Umbilical cord (tissue), 2 donors: ENCODE measurements around the gene RAP1A. TPM values are rescaled to one million over a fixed set of nuclear protein-coding genes. Genes with fewer than 3 reads are reported as not detected.

Experiments
- DNase-seq: peaks from one replicate; pipeline ENCODE4 v3.0.0-alpha.2; 2015; ENCODE audit warnings: low spot score
- total RNA-seq: library from RNA; depleted of rRNA; stranded (reverse); fragments of >200 nt; gene quantifications from one replicate; pipeline ENCODE4 v1.2.3, GENCODE V29; 2014; ENCODE audit warnings: low replicate concordance; ENCODE audit not compliant: insufficient read depth

The RAP1A gene
- total RNA-seq, 1 donor from 2014 or later = 69.6 TPM

DNA sequence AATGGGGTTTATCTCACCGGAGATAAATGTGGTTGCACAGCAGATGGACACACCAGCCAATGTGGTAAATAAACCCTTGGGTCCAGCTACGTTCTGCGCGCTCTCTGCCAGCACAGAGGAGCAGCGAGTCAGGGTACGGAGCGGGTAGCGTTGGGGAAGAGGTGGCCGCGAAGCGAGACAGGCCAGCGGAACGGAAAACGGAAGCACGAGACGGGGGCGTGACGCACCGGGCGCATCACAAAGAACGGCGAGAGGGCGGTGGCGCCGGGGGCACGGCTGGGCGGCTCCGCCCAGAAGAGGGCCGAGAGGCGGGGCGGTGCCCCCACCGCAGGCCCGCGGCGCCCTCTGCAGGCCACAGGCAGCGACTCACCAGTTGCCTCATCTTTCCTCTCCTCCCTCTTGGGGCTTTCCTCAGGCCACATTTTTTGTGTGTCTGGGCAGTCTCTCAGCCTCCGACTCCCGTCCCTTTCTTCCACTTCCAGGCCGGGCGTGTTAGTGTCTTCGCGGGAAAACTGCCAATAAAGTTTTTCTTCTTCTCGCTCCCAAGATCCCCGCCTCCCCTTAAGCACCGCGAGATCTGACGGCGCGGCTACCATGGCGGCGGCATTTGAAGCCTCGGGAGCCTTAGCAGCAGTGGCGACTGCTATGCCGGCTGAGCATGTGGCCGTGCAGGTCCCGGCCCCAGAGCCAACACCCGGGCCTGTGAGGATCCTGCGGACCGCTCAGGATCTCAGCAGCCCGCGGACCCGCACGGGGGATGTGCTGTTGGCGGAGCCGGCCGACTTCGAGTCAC lies 135.9 kb downstream of the RAP1A start, which contains the start of gene DDX20:
DDX20 (plus strand) TSS at position 571 of the 793 bp plus-strand sequence; CDS start at position 595, 24 bp downstream.
- peak; percentile 99 for DNase-seq

DNA sequence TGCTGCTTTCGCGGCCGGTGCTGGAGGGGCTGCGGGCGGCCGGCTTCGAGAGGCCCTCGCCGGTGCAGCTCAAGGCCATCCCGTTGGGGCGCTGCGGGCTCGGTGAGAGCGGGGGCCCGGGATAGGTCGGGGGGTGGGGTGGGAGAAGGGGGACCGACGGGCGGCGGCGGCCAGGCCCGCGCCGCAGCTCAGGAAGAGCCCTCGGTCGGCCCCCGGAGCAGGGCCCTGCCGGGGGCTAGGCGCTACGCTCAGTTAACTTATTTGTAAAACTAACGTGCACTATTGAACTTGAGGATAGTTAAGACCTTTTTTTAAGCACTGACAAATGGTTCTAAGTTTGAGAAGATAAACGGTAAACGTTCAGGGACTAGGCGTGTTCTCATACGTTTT lies 136.5 kb downstream of the RAP1A start:
- no peak for DNase-seq

DNA sequence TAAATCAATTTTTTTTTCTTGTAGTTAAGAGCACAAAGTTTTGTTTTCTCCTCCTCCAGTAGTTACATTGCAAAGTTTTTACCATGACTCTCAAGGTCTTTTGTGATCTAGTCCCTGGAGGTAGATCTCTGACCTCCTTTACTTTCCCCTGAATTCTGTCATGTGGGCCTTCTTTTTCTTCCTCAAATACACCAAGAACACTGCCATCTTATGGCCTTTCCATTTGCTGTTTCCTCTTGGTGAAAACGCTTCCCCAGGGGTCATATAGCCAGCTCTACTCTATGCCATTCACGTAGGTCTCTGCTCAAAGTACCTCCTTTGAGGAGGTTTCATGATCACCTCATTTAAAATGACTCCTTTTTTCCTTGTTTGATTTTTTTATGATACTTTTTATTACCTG lies 138.8 kb downstream of the RAP1A start:
- DNase-seq = peak; percentile 13

DNA sequence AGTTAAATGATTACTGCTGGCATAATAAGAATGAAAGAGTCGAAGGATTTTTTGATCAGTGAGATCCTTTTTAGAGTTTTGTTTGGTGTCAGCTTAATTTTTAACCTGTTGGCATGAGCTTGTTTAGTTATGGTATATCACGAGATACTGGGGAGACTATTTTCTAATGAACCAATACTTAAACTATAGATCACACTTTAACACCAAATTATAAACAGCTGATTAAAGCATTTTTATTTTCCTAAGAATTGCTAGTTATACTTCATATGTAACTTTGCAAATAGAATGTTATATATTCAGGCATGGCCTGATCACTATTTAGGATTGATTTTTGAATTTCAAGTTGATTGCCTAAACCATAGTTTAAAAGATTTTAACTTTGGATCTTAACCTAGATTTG lies 142.1 kb downstream of the RAP1A start:
- DNase-seq = no peak

DNA sequence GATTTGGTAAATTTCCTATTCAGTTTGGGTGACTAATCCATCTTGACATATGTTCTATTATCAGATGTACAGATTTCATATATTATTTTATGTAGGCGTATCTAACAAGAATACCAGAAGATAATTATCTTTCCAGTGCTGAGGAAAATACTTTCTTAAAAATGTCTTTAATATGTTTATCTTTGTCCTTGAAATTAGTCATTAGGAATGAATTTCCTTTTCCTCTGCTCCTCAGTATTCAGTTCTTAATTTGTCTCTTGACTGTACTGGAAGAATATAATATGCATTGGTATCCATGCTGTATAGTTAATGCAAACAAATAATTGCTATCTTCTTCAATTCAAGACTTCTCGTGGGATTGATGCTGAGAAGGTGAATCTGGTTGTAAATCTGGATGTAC lies 142.7 kb downstream of the RAP1A start:
- DNase-seq = no peak

Other genes starting within 250 kb of the RAP1A start
- gene OVGP1, start 192.1 kb upstream of the RAP1A start, total RNA-seq = 1.2 TPM
- 16.1 TPM for gene WDR77, start 170.5 kb upstream of the RAP1A start, total RNA-seq
- gene ATP5PB, start 170.3 kb upstream of the RAP1A start, total RNA-seq = 169 TPM
- 0.96 TPM for gene C1orf162, start 145.8 kb upstream of the RAP1A start, total RNA-seq
- gene ADORA3, start 116.2 kb upstream of the RAP1A start, total RNA-seq = 8.9 TPM
- gene TMIGD3, start 116.2 kb upstream of the RAP1A start, total RNA-seq = 24.3 TPM
- gene INKA2, start 119.6 kb downstream of the RAP1A start, total RNA-seq = 16.6 TPM
- gene DDX20, start 136.1 kb downstream of the RAP1A start, total RNA-seq = 16.9 TPM